HL-60 (cell line): ENCODE results near the gene OXER1.

ENCODE experiments used
- POLR2AphosphoS5 ChIP-seq: IDR thresholded peaks from 2 replicates; pipeline ENCODE4 v1.6.1; 2012; ENCODE audit warnings: low read depth
- TF ChIP-seq, protein P1 (sequence below): IDR thresholded peaks from one replicate; pipeline ENCODE4 v1.5.1; 2011; ENCODE audit warnings: low read length, control low read depth, inconsistent platforms; ENCODE audit not compliant: insufficient read depth

- TF ChIP-seq, protein P1, sequence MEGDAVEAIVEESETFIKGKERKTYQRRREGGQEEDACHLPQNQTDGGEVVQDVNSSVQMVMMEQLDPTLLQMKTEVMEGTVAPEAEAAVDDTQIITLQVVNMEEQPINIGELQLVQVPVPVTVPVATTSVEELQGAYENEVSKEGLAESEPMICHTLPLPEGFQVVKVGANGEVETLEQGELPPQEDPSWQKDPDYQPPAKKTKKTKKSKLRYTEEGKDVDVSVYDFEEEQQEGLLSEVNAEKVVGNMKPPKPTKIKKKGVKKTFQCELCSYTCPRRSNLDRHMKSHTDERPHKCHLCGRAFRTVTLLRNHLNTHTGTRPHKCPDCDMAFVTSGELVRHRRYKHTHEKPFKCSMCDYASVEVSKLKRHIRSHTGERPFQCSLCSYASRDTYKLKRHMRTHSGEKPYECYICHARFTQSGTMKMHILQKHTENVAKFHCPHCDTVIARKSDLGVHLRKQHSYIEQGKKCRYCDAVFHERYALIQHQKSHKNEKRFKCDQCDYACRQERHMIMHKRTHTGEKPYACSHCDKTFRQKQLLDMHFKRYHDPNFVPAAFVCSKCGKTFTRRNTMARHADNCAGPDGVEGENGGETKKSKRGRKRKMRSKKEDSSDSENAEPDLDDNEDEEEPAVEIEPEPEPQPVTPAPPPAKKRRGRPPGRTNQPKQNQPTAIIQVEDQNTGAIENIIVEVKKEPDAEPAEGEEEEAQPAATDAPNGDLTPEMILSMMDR = no peak
- no peak for TF ChIP-seq POLR2AphosphoS5
Observed at GRCh38 chr2:42769583-42770287, 5.8 kb upstream of the OXER1 start.
